Measurements from ENCODE around the gene TMEM63A.

TMEM63A gene

GRCh38 chr1:225896494-225896893 lies 14.3 kb upstream of the TMEM63A start:
- DNase-seq: no peak
- H3K18ac ChIP-seq (ENCODE audit: low read length): no peak overlapping the region
- H3K4ac ChIP-seq (ENCODE audit: low read depth, low read length): no peak overlapping the region
- no peak overlapping the region for H3K4me2 ChIP-seq (ENCODE audit: low read length)
- no peak overlapping the region for H2BK120ac ChIP-seq (ENCODE audit: low read depth, low read length)
- WGBS (ENCODE audit: extremely low coverage, insufficient coverage, low lambda C conversion rate): no CpG with 5 or more reads among the region's 5 CpGs
- H4K5ac ChIP-seq (ENCODE audit: low read length): no peak overlapping the region
- H3K56ac ChIP-seq (ENCODE audit: low read length): peak overlapping the region; percentile 91
- H3K4me1 ChIP-seq (ENCODE audit: control insufficient read depth, low read depth, low read length): peaks cover 21% of the 10 kb centered on the region
- H3K27ac ChIP-seq (ENCODE audit: low read depth, low read length): no peak overlapping the region
- H3K27me3 ChIP-seq (ENCODE audit: insufficient read depth, low read length, poor library complexity): no peaks in the 10 kb centered on the region
- H2BK15ac ChIP-seq (replicated peaks; ENCODE audit: low read depth): no peak overlapping the region
- H2BK5ac ChIP-seq (ENCODE audit: low read length): no peak overlapping the region
- no peaks in the 10 kb centered on the region for H3K36me3 ChIP-seq (ENCODE audit: control insufficient read depth, insufficient read depth, low read length)
- no peak overlapping the region for H3K9ac ChIP-seq (ENCODE audit: low read length)
- no peaks in the 10 kb centered on the region for H3K79me1 ChIP-seq (ENCODE audit: low read length)
- H3K4me3 ChIP-seq (ENCODE audit: low read length): no peak overlapping the region
- no peaks in the 10 kb centered on the region for H3K79me2 ChIP-seq (ENCODE audit: control insufficient read depth, insufficient read depth, low read length)
- no peak overlapping the region for H4K8ac ChIP-seq (ENCODE audit: low read depth, low read length)
- no peak overlapping the region for H2AK5ac ChIP-seq (ENCODE audit: low read length)
- no peak overlapping the region for H3K23ac ChIP-seq (ENCODE audit: low read length)

DNA sequence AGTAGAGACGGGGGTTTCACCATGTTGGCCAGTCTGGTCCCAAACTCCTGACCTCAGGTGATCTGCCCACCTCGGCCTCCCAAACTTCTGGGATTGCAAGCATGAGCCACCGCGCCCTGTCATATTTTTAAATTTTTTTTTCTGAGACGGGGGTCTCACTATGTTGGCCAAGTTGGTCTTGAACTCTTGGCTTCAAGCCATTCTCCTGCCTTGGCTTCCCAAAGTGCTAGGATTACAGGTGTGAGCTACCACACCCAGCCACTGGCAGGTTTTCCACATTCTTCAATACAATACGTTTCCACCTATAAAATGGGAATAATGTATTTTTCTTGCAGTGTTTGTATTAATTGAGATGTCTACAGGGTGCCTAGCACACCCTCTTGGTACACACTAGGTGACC lies 10.1 kb upstream of the TMEM63A start:
- Histone ChIP-seq H3K27me3 (ENCODE audit: insufficient read depth, low read length, poor library complexity) (no peaks in the 10 kb centered on the region), H3K27ac (ENCODE audit: low read depth, low read length) (no peak overlapping the region), H3K36me3 (ENCODE audit: control insufficient read depth, insufficient read depth, low read length) (no peaks in the 10 kb centered on the region), H3K4me3 (ENCODE audit: low read length) (no peak overlapping the region), H3K4me1 (ENCODE audit: control insufficient read depth, low read depth, low read length) (peaks cover 22% of the 10 kb centered on the region), H4K8ac (ENCODE audit: low read depth, low read length) (no peak overlapping the region), H3K79me2 (ENCODE audit: control insufficient read depth, insufficient read depth, low read length) (no peaks in the 10 kb centered on the region), H3K56ac (ENCODE audit: low read length) (no peak overlapping the region), H2BK5ac (ENCODE audit: low read length) (no peak overlapping the region), H3K79me1 (ENCODE audit: low read length) (no peaks in the 10 kb centered on the region), H3K4me2 (ENCODE audit: low read length) (no peak overlapping the region), H3K18ac (ENCODE audit: low read length) (no peak overlapping the region), H3K23ac (ENCODE audit: low read length) (no peak overlapping the region), H2AK5ac (ENCODE audit: low read length) (no peak overlapping the region), H4K5ac (ENCODE audit: low read length) (no peak overlapping the region), H3K4ac (ENCODE audit: low read depth, low read length) (no peak overlapping the region), H2BK15ac (replicated peaks; ENCODE audit: low read depth) (no peak overlapping the region), H2BK120ac (ENCODE audit: low read depth, low read length) (no peak overlapping the region), H3K9ac (ENCODE audit: low read length) (no peak overlapping the region)
- no peak for DNase-seq
- no CpG with 5 or more reads among the region's 6 CpGs for WGBS (ENCODE audit: extremely low coverage, insufficient coverage, low lambda C conversion rate)

- no CpG with 5 or more reads among the region's 14 CpGs for WGBS (ENCODE audit: extremely low coverage, insufficient coverage, low lambda C conversion rate)
- Histone ChIP-seq H3K56ac (ENCODE audit: low read length) (peak overlapping the region; percentile 80), H4K5ac (ENCODE audit: low read length) (no peak overlapping the region), H2BK5ac (ENCODE audit: low read length) (peak overlapping the region; percentile 90), H3K79me1 (ENCODE audit: low read length) (no peaks in the 10 kb centered on the region), H3K27me3 (ENCODE audit: insufficient read depth, low read length, poor library complexity) (no peaks in the 10 kb centered on the region), H3K79me2 (ENCODE audit: control insufficient read depth, insufficient read depth, low read length) (no peaks in the 10 kb centered on the region), H2BK120ac (ENCODE audit: low read depth, low read length) (no peak overlapping the region), H4K8ac (ENCODE audit: low read depth, low read length) (no peak overlapping the region), H3K4me2 (ENCODE audit: low read length) (no peak overlapping the region), H3K18ac (ENCODE audit: low read length) (peak overlapping the region; percentile 76), H3K4ac (ENCODE audit: low read depth, low read length) (peak overlapping the region; percentile 65), H3K36me3 (ENCODE audit: control insufficient read depth, insufficient read depth, low read length) (no peaks in the 10 kb centered on the region), H3K27ac (ENCODE audit: low read depth, low read length) (no peak overlapping the region), H2AK5ac (ENCODE audit: low read length) (peak overlapping the region; percentile 97), H2BK15ac (replicated peaks; ENCODE audit: low read depth) (no peak overlapping the region), H3K4me3 (ENCODE audit: low read length) (no peak overlapping the region), H3K23ac (ENCODE audit: low read length) (no peak overlapping the region), H3K4me1 (ENCODE audit: control insufficient read depth, low read depth, low read length) (peaks cover 16% of the 10 kb centered on the region), H3K9ac (ENCODE audit: low read length) (no peak overlapping the region)
- DNase-seq: no peak
These were observed 9.2 kb upstream of the TMEM63A start for GRCh38 chr1:225891229-225891972.

DNA sequence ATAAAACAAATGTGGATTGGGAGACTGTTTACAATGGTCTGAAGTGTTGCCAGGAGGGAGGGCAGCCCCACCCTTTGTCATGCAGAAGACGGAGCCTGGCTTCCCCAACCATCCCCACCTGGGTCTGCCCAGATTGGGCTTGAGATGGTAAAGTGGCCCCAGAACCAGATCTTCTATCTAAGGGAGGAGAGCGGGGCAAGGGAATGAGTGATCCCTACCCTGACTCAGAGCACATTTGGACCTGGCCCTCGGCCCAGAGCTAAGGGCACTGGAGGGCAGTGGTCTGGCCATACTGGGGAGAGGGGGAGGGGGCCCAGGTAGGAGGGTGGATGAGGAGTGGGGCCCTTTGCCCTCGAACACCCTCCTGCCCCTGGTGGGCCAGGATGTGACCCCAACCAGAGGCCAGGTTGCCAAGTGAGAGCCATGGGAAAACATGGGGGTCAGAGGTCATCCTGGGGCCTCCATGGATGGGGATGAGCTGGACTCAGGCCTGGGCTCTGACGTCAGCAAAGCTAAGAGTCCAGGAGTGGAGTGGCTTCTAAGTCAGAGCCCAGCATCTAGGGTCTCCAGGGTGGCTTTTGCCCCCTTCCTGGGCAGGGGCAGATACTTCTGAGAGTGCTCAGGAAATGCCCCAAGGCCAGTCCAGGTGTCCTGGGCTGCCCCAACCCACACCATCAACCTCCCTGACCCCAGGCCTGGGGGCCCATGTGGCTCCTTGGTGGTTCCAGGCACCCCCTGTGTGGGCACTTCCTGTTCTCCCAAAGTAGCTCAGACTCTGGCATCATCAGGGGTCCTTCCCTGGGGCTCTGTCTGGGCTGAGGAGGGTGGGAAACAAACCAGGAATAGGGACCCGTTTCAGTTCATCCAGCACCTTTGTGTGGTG lies 8.4 kb upstream of the TMEM63A start:
- peak overlapping the region; percentile 80 for H3K56ac ChIP-seq (ENCODE audit: low read length)
- H3K79me1 ChIP-seq (ENCODE audit: low read length): no peaks in the 10 kb centered on the region
- no peak overlapping the region for H4K5ac ChIP-seq (ENCODE audit: low read length)
- H3K4me3 ChIP-seq (ENCODE audit: low read length): no peak overlapping the region
- peak overlapping the region; percentile 91 for H2AK5ac ChIP-seq (ENCODE audit: low read length)
- H3K27me3 ChIP-seq (ENCODE audit: insufficient read depth, low read length, poor library complexity): no peaks in the 10 kb centered on the region
- H3K79me2 ChIP-seq (ENCODE audit: control insufficient read depth, insufficient read depth, low read length): no peaks in the 10 kb centered on the region
- H3K23ac ChIP-seq (ENCODE audit: low read length): no peak overlapping the region
- no peak overlapping the region for H3K9ac ChIP-seq (ENCODE audit: low read length)
- no peak overlapping the region for H3K4me2 ChIP-seq (ENCODE audit: low read length)
- no peak overlapping the region for H2BK120ac ChIP-seq (ENCODE audit: low read depth, low read length)
- peak overlapping the region; percentile 90 for H2BK5ac ChIP-seq (ENCODE audit: low read length)
- H3K36me3 ChIP-seq (ENCODE audit: control insufficient read depth, insufficient read depth, low read length): peaks cover 1% of the 10 kb centered on the region
- peaks cover 16% of the 10 kb centered on the region for H3K4me1 ChIP-seq (ENCODE audit: control insufficient read depth, low read depth, low read length)
- H3K18ac ChIP-seq (ENCODE audit: low read length): peak overlapping the region; percentile 12
- peak overlapping the region; percentile 65 for H3K4ac ChIP-seq (ENCODE audit: low read depth, low read length)
- no peak overlapping the region for H4K8ac ChIP-seq (ENCODE audit: low read depth, low read length)
- WGBS (ENCODE audit: extremely low coverage, insufficient coverage, low lambda C conversion rate): no CpG with 5 or more reads among the region's 6 CpGs
- no peak overlapping the region for H2BK15ac ChIP-seq (replicated peaks; ENCODE audit: low read depth)
- H3K27ac ChIP-seq (ENCODE audit: low read depth, low read length): no peak overlapping the region
- DNase-seq: no peak

DNA sequence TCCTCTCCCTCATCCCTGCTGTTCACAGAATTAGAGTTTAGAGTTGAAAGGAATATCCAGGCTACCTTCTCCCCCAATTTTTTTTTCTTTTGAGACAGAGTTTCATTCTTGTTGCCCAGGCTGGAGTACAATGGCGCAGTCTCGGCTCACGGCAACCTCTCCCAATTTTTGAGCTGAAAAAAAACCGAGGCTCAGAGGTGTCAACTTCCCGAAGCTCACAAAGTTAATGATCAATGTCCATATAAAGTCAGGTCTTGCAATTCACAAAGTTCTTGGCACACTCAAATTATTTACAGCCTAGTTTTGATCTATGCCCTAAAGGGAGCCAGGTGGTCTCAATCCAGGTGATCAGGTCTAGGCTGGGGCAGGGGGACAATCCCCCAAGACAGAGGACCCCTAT lies 7.6 kb upstream of the TMEM63A start:
- Histone ChIP-seq H3K18ac (ENCODE audit: low read length) (peak overlapping the region; percentile 29), H3K36me3 (ENCODE audit: control insufficient read depth, insufficient read depth, low read length) (peaks cover 1% of the 10 kb centered on the region), H3K79me2 (ENCODE audit: control insufficient read depth, insufficient read depth, low read length) (no peaks in the 10 kb centered on the region), H3K4me2 (ENCODE audit: low read length) (no peak overlapping the region), H3K27me3 (ENCODE audit: insufficient read depth, low read length, poor library complexity) (no peaks in the 10 kb centered on the region), H3K9ac (ENCODE audit: low read length) (peak overlapping the region; percentile 40), H2BK15ac (replicated peaks; ENCODE audit: low read depth) (no peak overlapping the region), H3K4me3 (ENCODE audit: low read length) (no peak overlapping the region), H3K27ac (ENCODE audit: low read depth, low read length) (peak overlapping the region; percentile 23), H3K23ac (ENCODE audit: low read length) (no peak overlapping the region), H4K5ac (ENCODE audit: low read length) (peak overlapping the region; percentile 33), H2BK120ac (ENCODE audit: low read depth, low read length) (peak overlapping the region; percentile 2), H3K56ac (ENCODE audit: low read length) (peak overlapping the region; percentile 80), H3K4me1 (ENCODE audit: control insufficient read depth, low read depth, low read length) (peaks cover 16% of the 10 kb centered on the region), H2BK5ac (ENCODE audit: low read length) (peak overlapping the region; percentile 91), H2AK5ac (ENCODE audit: low read length) (peak overlapping the region; percentile 88), H4K8ac (ENCODE audit: low read depth, low read length) (no peak overlapping the region), H3K79me1 (ENCODE audit: low read length) (no peaks in the 10 kb centered on the region), H3K4ac (ENCODE audit: low read depth, low read length) (peak overlapping the region; percentile 73)
- WGBS (ENCODE audit: extremely low coverage, insufficient coverage, low lambda C conversion rate): no CpG with 5 or more reads among the region's 5 CpGs
- no peak for DNase-seq

Measured in mesendoderm (in vitro differentiated cells).